Hepatic stellate cell (primary cell): ENCODE data around the gene DIP2C.
"Not testable (repeated sequence)": the region's sequence is repeated elsewhere in the genome, so short reads cannot be mapped to it uniquely, and the experiment has no call there.

Experiments used
- DNase-seq: peaks from one replicate; pipeline ENCODE4 v3.0.0; 2011; ENCODE audit warnings: low spot score

DIP2C gene

DNA sequence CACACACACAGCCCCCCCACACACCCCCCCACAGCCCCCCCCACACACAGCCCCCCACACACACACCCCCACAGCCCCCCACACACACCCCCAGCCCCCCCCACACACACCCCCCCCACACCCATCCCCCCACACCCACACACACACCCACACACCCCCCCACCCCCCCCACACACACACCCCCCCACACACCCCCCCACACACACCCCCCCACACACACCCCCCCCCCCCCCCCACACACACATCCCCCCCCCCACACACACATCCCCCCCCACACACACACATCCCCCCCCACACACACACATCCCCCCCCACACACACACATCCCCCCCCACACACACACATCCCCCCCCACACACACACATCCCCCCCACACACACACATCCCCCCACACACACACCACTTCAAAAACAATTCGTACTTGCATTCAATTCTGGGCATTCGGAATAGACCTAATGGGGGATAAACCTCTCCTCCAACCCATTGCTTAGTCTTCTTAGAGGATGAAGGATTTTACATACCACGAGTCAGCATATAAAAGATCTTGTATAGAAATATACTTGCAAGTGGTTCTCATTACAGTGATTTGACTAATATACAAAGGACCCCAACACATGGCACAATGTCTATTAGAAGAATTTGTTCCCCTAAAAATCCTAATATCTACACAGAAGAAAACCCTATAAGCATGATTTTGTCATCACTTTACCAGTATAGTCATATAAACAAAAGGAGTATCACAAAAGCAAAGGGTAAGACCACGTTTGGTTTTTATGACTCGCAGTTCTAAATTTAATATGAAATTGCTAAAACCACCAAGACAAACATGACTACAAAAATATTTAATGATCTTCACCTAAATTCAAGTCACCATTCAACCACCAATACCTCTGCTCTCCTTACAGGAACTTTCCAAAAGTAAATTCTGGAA lies 80.9 kb downstream of the DIP2C start:
- no peak for DNase-seq

DNA sequence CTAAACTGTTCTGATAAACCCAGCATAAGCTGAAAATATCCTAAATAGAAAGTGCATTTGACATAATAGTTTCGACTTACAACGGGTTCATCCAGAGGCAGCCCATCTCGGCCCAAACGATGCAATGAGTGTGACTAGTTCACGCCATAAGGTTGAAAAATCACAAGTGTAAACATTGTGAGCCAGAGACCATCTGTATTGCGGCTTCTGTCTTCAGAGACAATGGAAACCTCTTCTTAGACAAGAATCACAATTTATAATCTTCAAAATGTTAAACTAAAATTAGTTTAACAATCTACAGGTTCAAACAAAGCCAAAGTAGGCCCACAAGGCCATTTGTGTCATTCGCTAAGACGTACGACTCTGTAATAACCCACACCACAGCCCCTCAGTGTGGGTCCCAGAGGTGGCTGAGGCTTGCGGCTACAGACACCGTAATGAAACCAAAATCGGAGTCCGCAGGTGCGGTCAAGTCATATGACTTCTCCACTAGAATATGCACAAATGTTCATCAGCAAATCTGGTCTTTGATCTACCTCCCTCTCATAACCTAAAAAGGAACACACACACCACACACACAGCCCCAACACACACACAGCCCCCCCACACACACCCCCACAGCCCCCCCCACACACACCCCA lies 81.8 kb downstream of the DIP2C start:
- no peak for DNase-seq

DNA sequence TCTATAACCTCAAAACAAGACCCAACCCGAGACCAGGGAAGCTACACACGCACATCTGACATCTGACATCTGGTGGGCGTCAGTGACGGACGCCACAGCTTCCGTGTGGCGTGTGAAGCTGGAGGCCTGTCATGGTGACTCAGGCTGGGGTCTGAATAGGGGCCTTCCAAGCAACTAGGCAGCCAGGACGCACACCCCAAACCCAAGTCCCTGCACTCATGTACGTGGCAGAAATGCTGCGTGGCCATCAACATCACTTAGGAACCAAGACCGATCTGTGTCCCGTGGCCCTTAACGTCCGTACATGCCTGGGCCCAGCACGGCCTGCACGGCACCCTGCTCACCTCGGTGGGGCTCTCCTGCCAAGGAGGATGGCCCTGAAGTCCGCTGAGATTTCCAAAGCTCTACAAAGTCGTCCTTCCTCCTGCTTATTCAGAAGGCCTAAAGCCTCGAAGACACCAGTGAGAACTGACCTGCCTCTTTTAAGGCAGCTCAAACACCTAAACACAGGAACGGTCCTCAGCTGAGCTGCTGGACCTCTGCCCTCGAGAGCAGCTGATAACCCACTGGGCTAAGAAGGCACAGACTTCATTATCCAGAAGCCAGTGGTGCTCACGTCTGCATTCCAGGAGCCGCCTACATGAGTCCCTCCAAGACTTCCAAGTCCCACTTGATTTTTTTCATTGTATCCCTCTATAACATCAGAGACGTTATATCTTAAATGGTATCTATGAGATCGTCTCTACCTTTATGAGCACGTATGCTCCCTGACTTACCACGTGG lies 82.5 kb downstream of the DIP2C start:
- DNase-seq = no peak

DNA sequence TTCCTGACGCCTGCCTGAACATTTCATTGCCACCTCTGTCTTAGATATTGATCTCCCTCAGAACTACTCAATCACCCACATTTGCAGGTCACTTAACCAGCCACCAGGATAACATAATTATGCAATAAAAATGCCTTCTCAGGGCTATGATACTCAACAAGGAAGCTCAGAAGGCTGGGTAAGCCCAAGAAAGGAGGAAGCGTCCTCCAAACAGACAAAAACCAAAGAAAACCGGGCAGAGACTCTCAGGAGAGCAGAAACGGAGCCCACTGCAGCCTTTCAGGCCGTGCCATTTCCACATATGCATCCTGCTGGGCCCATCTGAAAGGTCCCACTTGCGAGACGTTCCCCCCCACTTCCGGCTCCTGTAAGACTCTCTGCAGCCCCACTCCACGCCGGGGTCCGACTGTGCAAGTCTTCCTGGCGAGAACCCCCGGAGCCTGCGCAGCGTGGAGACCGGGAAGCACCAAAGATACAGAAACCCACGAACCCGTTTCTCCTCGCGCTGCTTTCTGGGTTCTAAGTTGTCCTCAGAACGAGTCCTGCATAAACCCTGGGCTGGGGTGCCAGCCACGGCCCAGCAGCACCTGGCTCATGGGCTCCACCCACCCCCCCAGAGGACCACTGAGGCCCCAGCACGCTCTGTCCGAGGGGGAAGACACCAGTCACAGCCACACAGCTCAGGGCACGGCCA lies 83.7 kb downstream of the DIP2C start:
- no peak for DNase-seq

GRCh38 chr10:604716-605631 lies 84.5 kb downstream of the DIP2C start:
- no peak for DNase-seq

- no peak for DNase-seq
Measured at GRCh38 chr10:603745-604144, 85.7 kb downstream of the DIP2C start.

GRCh38 chr10:602391-603005 lies 87.0 kb downstream of the DIP2C start:
- no peak for DNase-seq

- DNase-seq = no peak
Measured at GRCh38 chr10:601660-601963, 87.9 kb downstream of the DIP2C start.

DNA sequence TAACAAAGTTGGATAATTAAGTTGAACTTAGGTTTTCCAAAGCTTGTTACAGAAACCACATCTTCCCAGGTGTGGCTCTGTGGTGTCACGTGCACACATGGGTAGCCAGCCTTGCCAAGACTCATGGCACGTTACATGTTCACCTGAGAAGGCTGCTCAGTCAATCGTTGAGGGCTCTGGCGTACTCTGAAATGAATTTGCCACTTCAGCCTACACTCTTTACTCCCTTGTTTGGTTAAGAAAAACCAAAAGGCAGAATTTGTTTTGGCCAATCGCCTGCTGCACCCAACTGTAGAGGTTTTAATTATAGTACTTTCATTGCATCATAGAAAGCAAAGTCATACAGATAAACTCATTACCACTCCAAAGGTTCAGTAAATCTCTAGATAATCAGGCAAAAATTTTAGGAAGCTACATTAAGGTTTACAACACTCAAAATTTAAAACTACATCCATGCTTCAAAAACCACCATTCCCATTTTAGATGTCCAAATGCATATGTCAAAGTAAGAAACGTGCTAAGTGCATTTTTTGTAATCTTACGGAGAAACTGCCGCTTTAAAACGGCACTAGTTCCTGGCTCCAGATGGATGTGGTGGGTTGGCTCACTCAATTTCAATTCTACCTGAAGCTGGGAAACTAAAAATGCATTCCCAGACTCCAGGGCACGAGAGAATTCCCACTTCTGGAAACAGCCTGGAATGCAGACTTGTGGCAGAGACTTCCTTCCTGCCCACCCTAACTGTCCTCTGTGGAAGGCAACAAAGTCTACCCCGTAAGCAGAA lies 88.4 kb downstream of the DIP2C start:
- no peak for DNase-seq

GRCh38 chr10:600234-600633 lies 89.2 kb downstream of the DIP2C start:
- DNase-seq = no peak

- DNase-seq = no peak
Measured at GRCh38 chr10:599767-600166, 89.7 kb downstream of the DIP2C start.

GRCh38 chr10:598415-599170 lies 90.9 kb downstream of the DIP2C start:
- peak; percentile 97 for DNase-seq

DNA sequence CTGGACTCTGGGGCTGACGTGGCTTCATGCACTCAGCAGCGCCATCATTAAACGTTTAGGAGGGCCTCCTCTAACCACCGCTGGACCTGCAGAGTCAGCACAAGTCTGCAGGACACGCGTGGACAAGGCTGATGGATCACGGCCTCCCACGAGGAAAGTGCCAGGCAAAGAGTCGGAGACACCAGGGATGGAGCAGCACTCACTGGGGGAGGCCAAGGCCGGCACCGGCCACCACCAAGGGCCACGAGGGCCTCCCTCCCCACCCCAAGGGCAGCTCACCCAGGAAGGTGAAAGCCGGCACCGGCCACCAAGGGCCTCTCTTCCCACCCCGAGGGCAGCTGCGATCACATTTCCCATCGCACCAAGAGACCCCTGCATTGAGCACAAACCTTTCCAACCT lies 91.5 kb downstream of the DIP2C start:
- DNase-seq = no peak

DNA sequence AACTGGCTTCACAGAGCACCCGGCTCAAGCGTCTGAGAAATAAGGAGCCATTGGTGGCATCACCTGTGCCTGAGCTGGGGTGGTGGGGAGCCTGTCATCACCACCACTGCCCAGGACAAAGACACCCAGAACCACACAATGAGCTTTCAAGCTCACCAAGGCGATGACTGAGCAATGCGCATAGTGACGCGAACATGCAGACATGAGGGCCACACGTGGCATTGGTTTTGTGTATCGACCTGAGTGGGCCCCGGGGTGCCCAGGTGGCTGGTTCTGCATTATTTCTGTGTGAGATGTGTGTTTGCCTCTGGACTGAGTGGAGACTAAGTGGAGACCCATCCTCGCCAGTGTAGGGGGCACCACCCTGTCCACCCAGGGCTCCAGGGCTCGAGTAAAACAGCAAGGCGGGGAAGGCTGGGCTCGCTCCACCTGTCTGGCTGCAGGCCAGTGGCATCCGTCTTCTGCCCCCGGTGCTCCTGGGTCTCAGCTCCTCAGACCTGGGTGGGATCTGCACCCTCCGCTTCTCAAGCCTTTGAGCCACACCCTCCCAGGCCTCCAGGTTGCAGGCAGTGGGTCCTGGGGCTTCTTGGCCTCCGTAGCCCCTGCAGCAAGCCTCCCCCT lies 92.6 kb downstream of the DIP2C start:
- no peak for DNase-seq

GRCh38 chr10:596131-596530 lies 93.3 kb downstream of the DIP2C start:
- not testable (repeated sequence) for DNase-seq

DNA sequence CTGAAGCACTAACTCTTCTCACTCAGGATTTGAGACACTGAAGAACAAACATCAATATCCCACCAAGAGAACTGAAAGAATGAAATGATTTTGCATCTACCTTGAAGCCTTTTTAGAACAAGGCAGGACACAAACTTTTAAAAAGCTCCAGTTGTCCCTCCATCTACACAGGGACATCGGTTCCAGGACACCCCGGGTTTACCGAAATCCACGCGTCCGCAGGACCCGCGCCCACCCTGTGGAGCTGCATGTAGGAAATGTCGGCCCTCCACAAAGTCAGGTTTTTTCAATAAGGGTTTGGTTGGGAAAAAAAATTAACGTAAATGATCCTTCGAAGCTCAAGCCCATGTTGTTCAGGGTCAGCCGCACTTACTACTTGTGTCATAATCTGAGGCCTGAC lies 94.0 kb downstream of the DIP2C start:
- DNase-seq = no peak

- DNase-seq = no peak
Measured at GRCh38 chr10:594584-595270, 94.7 kb downstream of the DIP2C start.

GRCh38 chr10:593901-594457 lies 95.5 kb downstream of the DIP2C start:
- DNase-seq = no peak
